Bronchial smooth muscle cell (primary cell): Measurements from ENCODE around the gene MED12L. TPM values are rescaled to one million over a fixed set of nuclear protein-coding genes. Genes with fewer than 3 reads are reported as not detected.

Experiments used
- total RNA-seq: library from RNA; depleted of rRNA; stranded (reverse); fragments of >200 nt; gene quantifications from 2 replicates; pipeline ENCODE4 v1.2.1, GENCODE V29; 2014

Gene MED12L, protein sequence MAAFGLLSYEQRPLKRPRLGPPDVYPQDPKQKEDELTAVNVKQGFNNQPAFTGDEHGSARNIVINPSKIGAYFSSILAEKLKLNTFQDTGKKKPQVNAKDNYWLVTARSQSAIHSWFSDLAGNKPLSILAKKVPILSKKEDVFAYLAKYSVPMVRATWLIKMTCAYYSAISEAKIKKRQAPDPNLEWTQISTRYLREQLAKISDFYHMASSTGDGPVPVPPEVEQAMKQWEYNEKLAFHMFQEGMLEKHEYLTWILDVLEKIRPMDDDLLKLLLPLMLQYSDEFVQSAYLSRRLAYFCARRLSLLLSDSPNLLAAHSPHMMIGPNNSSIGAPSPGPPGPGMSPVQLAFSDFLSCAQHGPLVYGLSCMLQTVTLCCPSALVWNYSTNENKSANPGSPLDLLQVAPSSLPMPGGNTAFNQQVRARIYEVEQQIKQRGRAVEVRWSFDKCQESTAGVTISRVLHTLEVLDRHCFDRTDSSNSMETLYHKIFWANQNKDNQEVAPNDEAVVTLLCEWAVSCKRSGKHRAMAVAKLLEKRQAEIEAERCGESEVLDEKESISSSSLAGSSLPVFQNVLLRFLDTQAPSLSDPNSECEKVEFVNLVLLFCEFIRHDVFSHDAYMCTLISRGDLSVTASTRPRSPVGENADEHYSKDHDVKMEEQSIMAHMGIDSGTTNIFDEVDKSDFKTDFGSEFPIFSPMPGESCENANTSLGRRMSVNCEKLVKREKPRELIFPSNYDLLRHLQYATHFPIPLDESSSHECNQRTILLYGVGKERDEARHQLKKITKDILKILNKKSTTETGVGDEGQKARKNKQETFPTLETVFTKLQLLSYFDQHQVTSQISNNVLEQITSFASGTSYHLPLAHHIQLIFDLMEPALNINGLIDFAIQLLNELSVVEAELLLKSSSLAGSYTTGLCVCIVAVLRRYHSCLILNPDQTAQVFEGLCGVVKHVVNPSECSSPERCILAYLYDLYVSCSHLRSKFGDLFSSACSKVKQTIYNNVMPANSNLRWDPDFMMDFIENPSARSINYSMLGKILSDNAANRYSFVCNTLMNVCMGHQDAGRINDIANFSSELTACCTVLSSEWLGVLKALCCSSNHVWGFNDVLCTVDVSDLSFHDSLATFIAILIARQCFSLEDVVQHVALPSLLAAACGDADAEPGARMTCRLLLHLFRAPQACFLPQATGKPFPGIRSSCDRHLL (N-terminal part only)
- 0.09 and 0.47 TPM in 2 replicates for total RNA-seq

DNA sequence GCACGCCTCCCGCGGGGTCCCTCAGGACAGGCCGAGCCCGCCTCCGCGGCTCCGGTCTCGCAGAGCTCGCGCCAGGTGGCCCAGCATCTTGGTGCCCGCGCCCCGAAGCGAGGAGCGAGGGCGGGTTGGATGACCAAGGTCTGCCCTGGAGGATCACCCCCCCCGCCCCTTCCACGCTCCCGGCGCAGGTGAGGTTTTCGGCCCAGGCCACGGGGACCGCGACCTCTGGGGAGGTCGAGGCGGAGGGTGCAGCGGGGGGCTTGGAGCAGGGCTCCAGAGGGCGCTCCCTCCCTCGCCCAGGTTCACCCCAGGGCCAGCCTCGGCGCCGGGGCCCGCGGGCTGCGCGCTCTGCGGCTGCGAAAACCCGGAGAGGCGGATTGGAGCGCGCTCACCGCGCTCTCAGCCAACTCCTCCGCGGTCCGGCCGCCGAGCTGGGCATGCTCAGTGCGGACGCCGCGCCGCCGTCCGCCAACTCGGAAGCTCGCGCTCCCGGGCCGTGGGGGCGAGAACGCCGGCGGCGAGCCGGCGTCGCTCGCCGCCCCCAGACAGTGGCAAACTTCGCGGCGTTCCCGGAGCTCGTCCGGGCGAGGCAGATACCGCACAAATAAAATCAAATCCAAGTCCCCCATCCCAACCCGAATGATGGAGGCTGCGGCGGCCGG is at the start of gene MED12L:
Gene MED12L (plus strand): TSS at position 438 of the 662 bp plus-strand sequence. CDS start 1,263 bp downstream, outside the sequence.

DNA sequence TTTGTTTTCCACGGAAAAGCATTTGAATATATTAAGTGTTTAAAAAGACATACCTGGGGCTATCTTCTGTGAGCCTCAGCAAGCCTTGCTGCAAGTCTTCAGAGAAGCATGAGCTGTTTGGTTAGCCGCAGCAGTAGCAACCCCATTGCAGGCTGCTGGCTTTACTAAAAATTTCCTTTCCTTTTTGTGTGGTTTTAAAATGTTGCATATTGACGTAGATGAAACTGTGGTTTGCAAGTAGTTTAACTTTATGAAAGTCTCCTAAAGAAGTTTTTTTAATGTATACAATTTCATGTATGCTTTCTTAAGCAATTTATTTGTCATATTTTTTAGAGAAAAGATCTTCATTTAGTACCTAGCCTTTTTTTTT is 117.6 kb downstream of the MED12L start, which contains the start of gene GPR171:
Gene GPR171 (minus strand): TSS at position 166 of the 370 bp plus-strand sequence. CDS start 3,830 bp downstream, outside the sequence.

DNA sequence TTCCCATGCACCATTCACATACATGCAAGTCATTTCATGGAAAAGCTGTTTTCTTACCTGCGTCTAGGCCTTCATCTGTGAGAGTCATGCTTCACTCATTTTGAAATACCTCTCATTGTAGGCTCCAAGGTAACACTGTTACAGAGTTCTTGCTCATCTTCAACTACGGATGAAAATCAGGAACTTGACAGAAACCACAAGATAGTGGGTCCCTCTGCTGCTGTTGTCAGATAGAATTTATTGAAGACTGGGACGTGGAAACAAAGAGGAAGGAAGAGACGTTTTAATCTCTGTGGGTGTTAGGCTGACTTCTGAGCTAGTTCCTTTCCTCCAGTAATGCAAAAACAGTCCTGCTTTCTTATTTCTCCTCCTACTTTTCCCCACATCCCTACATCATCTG is 192.8 kb downstream of the MED12L start, which contains the start of gene P2RY14:
Gene P2RY14 (minus strand): TSS at position 313 of the 400 bp plus-strand sequence. CDS start 64,226 bp downstream, outside the sequence.

DNA sequence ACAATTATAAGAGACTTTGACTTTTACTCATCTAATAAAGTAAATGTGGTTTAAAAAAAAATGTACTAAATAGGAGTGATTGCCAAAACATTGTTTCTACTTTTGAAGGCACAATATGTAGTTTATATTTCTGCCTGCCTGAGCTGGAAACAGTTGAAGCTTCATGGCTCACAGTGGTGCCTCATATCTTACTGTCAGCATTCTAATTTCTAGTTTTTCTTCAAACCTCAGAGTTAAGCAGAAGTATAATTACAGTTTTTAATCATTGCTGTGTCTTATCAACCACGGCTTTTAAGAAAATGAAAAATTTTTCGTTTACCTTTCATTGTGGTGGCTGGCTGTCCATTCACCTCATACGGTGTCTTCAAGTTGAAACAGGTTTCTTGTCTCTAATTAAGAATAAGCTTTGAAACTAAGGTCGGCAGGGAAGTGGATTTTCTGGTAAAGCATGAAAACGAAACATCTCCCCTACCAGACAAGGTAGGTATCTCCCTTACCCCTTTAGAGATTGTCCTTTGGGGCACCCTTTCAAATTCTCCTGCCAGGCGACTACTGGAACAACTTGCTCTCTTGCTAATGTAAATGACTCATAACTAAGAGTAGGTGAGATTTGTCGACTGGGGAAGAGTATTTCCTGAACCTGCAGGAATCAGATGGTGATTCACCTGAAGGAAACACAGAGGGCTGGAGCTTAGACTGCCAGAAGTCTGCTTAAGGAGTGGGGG is 231.0 kb downstream of the MED12L start, which contains the start of gene GPR87:
Gene GPR87 (minus strand): TSS at position 554 of the 725 bp plus-strand sequence. CDS start 16,720 bp downstream, outside the sequence.

DNA sequence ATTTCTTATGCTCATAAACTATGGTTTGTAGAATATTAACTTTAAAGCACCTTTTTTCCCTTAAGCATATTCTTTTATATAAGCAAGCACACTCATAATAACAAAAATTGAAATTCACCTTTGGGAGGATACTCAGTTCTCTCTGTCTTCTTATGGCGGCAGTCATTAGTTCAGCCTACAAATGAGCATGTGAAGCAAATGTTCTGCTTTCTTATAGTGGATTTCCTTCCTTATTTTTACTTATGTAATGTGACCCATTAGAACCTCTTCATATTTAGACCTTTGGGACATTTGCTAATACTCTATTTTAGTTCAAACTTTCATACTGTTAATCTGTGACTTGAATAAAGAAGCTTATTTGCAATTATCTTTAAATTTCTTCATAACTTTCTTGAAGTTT is 243.9 kb downstream of the MED12L start, which contains the start of gene P2RY13:
Gene P2RY13 (minus strand): TSS at position 187 of the 400 bp plus-strand sequence. CDS start 21 bp downstream, at position 166.

DNA sequence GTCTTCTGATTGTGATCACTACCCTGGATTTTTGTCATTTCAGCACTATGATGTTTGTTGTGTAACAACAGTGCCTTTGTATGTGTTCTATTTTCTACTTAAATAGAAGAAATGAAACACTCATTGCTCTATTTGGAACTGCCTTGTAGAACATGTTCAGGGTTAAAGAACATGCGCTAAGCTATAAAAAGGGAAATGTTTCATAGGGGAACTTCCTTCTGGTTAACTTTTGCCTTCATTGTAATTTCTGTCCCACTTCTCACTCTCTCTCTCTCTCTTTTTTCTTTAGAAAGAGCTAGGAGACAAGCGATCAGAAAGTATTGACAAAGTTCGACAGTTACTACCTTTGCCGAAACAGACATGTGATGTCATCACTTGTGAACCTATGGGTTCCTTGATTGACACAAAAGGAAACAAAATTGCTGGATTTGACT is 299.3 kb downstream of the MED12L start, which contains the start of gene P2RY12:
Gene P2RY12 (minus strand): TSS at position 13 of the 434 bp plus-strand sequence. CDS start 45,908 bp downstream, outside the sequence.

DNA sequence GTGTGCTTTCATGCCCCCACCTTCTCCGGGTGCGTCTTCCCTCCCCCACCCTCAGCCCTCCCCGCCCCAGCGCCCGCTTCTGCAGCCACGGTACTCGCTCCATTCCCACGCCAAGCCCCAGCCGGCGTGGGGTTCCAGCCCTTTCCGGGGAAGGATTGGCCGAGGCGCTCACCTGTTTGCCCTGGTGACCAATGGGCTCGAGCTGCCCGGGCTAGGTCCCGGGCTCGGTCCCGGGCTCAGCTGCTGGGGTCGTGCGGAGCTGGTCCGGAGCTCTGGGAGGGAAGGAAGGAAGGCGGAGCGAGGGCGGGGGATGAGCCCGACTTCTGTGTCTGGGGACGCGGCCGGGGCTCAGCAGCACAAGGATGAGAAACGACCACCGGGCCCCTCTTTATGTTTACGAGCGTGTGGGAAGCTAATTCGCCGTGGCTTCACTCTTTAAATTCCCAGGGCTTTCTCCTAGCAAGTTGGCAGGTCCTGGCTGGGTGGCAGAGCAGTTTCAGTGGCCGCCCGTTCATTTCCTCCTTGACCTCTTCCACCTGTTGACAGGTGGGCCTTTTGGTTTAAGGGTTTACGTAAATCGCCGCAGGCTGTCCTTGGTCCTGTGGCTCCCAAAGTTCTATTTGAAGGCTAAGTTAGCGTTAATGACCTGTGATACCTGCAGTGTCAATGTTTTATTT is 375.4 kb downstream of the MED12L start, which contains the start of gene IGSF10:
Gene IGSF10 (minus strand): TSS at position 288 of the 677 bp plus-strand sequence. CDS start 2,352 bp downstream, outside the sequence.

Other genes starting within 250 kb of the MED12L start
- not detected in 2 replicates for gene MINDY4B, start 180.2 kb upstream of the MED12L start, total RNA-seq
- not detected in 2 replicates for gene CLRN1, start 112.9 kb upstream of the MED12L start, total RNA-seq
- gene GPR171, start 117.6 kb downstream of the MED12L start, total RNA-seq: not detected in 2 replicates
- not detected in 2 replicates for gene P2RY14, start 192.9 kb downstream of the MED12L start, total RNA-seq
- gene GPR87, start 231.2 kb downstream of the MED12L start, total RNA-seq: 0.16 TPM in 1 of 2 replicates, not detected in the other
- gene P2RY13, start 243.9 kb downstream of the MED12L start, total RNA-seq: not detected in 2 replicates